Activated CD8-positive, alpha-beta memory T cell treated with anti-CD3 and anti-CD28 coated beads for 24 hours (primary cell): ENCODE data around the gene LRRFIP2.
"Not testable (repeated sequence)": the region's sequence is repeated elsewhere in the genome, so short reads cannot be mapped to it uniquely, and the experiment has no call there.

Source experiments
- DNase-seq: peaks from one replicate; pipeline ENCODE4 v3.0.0-alpha.2; 2020

LRRFIP2 gene

DNA sequence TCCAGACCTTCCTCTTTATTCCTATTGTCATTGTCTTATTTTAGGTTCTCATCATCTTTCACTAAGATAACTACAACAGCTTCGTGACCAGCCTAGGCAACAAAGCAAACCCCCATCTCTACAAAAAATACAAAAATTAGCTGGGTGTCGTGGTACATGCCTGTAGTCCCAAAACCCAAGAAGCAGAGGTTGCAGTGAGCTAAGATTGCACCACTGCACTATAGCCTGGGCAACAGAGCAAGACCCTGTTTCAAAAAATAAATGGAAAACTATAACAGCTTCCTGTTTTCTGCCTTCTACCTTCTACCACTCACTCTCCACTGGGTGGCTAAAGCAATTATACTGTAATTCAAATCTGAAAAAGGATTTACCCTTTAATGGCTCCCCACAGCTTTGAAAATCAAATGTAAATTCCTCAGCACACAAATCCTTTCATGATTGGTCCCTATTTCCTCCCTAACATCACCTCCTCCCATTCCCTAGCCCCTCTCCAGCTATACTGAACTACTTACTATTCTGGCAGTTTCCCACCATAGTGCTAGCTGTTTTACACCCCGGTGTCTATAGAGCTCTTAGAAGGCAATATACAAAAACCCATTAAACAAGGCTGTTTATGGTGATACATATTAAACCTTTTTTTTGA, 33.4 kb downstream of the LRRFIP2 start:
- DNase-seq: no peak

DNA sequence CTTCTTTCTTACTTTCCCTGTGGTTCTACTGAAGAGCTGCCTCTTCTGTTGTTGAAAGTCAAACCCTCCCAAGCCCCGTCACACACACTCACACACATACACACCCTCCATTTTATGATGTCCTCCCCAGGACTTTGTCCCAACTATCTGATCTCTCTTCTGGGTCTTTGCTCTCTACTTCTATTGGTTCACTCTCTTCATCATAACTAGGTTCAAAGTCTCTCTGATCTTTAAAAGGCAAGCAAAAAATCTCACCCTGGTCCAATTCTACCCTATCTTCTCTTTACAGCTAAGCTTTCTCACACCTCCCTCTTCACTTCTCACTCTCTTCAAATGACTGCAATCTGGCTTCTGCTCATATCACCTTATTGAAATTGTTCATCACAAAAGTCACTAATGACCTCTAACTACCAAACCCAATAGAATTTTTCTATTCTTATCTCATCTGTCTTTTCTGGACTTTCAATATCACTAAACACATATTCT, 34.8 kb downstream of the LRRFIP2 start:
- no peak for DNase-seq

DNA sequence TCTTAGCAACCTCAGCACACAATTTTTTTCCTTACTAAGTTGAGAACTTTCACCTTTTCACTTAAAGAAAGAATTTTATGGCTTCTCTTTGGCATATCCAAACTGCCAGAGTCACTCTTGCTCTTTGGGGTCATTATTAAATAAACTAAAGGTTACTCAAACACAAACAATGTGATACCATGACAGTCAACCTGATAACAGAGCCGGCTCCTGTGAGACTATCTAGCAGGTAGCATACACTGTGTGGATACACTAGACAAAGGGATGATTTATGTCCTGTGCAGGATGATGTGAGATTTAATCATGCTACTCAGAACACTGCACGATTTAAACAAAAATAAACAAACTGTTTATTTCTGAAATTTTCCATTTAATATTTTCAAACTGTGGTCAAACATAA, 35.6 kb downstream of the LRRFIP2 start:
- DNase-seq: no peak

DNA sequence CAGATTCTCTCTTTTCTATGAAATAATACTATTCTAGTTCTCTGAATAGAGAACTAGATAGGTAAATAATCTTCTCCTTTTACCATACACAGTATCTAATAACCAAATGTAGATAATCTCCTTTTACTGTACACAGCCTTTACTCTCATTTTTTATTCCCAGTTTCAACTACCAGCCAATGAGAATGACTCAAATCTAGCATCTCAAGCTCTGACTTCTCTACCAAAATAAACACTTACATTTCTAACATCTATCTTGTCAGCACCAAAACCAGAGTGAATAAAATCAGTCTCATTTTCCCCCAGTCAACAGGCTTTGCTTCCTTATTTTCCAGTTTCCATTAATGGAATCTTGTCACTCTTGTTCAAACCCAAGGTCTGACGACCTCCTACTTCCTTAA, 36.9 kb downstream of the LRRFIP2 start:
- DNase-seq: no peak

DNA sequence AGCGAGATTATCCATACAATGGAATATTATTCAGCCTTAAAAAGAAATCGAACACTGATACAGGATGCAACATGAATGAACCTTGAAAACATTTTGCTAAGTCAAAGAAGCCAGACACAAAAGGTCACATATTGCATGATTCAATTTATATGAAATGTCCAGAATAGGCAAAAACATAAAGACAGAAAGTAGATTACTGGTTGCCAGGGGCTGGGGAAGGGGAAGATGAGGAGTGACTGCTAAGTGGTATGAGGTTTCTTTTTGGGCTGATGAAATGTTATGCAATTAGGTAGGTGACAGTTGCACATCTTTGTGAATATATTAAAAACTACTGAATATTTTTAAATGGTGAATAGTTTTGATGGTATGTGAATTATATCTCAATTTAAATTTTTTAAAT, 38.3 kb downstream of the LRRFIP2 start:
- DNase-seq: no peak

DNA sequence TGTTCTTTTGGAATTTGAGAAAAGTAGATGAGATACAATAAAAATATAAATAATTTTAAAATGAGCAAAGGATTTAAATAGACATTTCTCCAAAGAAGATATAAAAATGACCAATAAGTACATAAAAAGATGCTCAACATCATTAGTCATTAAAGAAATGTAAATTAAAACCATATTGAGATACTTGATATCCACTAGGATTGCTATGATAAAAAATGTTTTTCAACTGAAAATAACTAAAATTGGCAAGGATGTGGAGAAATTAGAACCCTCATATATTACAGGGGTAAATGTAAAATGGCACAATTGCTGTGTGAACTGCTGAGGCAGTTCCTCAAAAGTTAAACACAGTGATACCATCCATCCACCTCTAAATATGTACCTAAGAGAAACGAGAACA, 38.8 kb downstream of the LRRFIP2 start:
- DNase-seq: no peak

DNA sequence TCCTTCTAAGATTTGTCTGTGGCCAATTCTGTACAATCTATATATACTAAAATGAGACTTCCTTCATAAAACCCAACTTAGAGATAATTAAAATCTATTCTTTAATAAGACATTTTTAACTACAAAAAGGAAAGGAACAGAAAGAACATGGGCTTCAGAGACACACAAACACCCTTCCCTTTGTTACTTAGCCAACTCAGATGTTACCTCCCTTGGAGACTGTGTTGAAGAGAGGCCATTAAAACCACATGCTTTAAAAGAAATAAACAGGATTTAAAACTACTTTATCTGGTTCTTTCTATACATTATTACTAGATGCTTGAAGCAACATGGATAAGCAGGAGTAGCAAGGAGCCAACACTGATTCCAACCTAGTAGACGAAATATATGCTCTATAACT, 42.0 kb downstream of the LRRFIP2 start:
- no peak for DNase-seq

DNA sequence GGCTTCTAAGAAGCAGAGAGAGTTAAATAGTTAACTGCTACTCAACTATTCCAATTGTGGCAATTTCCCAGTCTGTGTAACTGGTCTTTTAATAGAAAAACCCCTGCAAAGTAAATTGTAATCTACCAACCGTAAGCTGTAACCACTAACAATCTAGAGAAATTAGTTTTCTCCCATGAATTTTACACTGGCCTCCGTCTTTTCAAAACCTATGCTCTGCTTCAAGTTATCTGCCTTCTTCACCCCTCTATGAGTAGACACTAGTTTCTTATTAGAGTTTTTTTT, 42.6 kb downstream of the LRRFIP2 start:
- no peak for DNase-seq

DNA sequence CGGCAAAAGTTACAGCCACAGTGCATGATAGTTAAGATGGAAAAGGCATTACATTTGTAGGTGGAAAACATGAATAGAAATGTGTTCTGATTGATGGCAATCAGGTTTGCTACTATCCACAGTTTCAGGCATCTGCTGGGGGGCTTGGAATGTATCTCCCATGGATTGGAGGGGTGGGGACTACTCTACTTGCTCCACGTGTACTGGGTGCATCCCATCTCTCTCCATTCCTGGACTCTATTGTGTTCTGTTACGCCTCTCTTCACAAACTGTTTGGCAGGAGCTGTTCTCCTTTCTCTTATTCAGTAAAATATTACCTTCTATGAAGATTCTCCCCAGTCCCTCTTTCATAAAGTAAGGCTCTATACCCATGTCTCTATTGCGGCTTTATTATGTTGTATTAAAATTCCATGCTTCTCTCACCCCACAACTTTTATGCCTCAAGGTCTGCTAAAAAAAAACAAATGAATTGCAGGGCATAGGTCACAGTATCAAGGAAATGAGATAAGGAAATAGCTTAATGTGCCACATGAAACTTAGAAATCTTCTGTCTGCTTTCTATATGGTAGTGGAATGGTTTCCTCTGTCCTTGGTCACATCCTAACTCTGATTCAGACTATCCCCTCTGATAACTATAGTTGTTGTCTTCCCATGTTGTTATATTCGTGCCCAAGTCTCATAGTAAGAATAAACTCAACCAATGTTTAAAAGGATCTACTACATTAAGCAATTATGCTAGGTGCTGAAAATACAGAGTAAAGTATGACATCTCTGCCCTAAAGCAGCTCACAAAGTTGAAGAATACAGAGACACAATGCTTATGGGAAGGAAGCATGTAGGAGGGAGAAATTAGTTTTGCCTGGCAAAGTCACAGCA, 43.2 kb downstream of the LRRFIP2 start:
- DNase-seq: no peak

DNA sequence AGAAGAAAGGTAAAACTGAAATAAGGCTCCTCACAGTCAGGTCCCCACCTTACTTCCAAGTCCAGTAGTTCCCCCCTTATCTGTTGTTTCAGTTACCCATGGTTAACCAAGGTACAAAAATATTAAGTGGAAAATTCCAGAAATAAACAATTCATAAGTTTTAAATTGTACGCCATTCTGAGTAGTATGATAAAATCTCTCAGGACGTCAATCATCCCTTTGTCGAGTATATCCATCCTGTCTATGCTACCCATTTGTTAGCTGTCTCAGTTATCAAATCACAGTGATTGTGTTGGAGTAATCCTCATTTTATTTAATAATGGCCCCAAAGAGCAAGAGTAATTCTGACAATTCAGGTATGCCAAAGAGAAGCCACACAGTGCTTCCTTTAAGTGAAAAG, 43.9 kb downstream of the LRRFIP2 start:
- no peak for DNase-seq

DNA sequence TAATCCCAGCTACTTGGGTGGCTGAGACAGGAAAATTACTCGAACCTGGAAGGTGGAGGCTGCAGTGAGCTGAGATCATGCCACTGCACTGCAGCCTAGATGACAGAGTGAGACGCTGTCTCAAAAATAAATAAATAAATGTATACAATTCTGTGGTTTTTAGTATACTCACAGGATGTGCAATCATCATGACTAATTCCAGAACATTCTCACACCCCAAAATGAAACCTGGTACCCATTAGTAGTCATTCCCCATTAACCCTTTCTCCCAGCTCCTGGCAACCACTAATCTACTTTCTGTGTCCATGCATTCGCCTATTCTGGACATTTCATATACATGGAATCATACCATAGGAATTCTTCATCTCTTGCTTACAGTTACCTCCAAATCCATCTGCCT, 44.5 kb downstream of the LRRFIP2 start:
- no peak for DNase-seq

DNA sequence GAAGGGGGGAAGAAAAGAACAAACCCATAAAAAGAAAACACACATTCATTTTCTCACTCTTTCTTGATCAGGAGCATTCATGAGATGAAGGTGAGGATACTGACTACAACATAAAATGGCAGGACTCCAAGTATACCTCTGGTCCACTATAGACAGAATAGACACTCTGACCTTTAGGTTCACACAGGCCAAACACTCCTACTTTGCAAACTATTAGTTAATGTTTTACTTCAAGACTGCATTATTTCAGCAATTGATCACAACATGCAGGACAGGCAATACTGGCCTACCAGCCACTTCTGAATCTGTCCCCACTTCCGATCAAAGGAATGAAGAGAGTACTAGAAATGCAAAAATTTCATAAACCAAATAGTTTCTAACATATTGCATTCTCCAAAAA, 47.0 kb downstream of the LRRFIP2 start:
- no peak for DNase-seq

DNA sequence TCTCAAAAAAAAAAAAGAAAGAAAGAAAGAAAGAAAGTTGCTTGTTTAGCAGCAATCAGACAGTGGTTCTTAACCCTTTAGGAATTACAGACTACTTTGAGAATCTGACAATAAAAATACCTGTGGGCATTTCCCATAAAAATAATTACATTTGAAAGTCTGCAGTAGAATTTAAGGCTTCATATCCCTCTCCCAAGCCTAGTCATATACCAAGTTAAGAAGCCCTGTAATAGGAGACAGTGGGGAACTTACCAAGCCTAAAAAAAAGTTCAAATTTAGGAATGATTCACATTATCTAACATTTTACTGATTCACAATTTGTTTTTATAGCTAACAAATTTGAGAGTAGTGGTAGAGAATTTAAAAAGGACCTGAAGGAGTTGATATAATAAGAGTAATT, 47.5 kb downstream of the LRRFIP2 start:
- DNase-seq: no peak

DNA sequence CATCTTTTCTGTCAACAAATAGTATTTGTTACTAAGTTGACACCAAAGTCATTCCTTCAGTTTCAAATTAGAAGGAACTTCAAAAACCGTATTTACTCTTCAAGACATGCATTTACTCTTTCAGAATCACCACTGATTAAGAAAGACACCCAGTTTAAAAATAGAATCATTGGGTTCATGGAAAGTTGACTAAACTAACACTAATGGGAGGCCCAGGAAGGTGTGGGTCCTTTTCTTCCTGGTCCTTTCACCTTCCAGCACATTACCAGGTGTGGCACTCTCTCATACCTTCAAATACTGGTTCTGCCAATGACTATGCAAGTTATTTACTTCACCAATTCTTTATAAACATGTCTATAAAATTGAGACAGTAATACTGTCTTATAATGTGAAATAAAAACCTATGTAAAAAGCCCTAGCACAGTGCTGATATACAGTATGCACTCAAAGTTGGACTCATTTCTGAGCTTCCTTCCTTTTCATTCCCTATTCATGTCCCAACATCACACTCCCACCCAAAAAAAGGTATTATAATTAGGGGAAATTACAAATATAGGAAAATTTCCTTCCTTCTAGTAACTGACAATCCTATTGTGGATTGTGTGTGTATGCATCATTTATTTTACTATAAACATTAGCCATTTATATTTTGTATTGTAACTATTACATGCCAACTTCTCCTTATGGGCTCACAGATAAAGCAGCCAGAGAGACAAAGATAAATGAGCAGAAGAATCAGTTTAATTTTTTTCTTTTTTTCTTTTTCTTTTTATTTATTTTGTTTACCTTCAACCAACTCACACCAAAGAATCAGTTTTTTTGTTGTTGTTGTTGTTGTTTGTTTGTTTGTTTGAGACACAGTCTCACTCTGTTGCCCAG, 48.9 kb downstream of the LRRFIP2 start:
- DNase-seq: no peak

DNA sequence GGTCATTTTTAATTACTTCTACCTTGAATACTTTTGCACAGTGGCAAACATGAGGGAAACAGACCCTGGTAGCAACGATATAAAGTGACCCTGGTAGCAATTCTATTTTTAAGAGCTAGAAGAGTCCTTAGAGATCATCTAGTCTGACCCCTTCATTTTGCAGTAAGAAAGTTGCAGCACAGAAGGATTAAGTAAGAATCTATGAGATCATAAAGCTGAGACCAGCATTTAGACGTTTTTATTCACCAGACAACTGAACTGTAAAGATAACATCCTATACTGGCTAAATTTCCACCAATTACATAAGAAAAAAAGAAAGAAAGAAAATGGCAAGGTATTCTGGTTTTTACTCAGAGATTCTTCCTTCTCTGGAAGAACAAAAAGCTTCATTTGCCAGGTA, 49.9 kb downstream of the LRRFIP2 start:
- no peak for DNase-seq

DNA sequence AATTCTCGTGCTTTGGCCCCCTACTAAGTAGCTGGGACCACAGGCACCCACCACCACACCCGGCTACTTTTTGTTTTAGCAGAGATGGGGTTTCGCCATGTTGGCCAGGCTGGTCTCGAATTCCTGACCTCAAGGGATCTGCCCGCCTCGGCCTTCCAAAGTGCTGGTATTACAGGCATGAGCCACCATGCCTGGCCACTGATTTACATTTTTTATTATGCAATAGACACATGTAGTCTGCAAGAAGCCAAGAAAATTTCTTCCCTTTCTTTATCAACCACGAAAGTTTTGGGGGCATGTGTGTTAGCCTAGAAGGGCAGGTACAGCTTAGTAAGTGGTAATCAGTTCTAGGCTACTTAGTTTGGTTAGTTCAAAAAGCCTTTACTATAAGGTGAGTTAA, 51.1 kb downstream of the LRRFIP2 start:
- DNase-seq: no peak

DNA sequence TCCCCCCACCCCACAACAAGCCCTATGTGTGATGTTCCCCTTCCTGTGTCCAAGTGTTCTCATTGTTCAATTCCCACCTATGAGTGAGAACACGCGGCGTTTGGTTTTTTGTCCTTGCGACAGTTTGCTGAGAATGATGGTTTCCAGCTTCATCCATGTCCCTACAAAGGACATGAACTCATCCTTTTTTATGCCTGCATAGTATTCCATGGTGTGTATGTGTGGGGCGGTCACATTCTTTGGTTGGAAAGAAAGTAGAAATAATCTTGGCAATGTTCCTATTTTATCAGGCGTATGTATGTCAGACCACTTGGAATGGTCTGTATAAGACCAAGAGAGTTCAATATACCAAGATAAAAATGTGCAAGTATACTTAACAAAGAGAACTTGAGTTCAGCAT, 52.3 kb downstream of the LRRFIP2 start:
- not testable (repeated sequence) for DNase-seq

DNA sequence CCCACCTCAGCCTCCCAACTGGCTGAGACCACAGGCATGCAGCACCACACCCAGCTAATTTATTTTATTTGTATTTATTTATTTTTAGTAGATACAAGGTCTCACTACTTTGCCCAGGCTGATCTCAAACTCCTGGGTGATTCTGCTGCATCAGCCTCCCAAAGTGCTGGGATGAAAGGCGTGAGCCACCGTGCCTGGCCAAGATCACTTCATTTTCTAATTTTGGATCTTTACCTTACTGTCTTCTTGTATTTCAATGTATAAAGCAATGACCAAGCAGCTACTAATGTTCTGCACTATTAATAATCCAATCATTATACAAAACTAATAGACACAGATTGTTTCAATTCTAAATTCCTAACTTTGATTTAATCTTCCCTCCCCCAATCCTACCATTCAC, 56.2 kb downstream of the LRRFIP2 start:
- DNase-seq: no peak

DNA sequence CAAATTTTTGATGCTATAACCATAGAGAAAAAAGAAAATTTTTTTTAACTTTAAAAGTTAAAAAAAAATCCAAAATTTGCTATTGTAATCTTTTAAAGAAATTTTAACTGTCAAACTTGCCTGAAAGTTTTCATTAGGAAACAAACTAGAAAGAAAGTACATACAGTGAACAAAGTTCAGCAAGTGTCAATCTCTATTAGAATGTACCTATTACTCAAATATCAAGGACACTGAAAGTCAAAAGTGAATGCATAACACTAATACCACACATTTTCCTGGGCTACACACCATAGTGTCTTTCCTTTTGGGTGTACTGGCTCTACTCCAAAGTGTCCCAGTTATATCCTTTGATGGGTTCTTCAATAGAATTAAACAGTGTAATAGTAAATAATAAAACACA, 56.8 kb downstream of the LRRFIP2 start:
- no peak for DNase-seq

DNA sequence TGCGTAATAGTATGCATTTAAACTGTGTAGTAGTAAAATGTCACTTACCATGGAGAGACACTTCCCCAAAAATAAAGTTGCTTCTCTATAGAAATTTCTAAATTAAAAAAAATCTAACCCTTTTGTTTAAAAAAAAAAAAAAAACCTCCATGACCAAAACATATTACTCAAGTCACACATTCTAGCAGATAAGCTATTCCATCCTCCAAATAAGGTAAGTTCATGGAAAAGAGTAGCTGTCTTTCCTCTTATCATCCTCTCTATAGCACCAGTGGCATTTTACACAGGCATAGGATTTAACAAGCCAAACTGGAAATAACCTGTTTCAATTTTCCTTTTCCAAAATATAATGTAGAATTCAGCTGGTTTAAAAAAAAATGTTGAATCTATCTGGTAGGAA, 57.4 kb downstream of the LRRFIP2 start:
- no peak for DNase-seq

DNA sequence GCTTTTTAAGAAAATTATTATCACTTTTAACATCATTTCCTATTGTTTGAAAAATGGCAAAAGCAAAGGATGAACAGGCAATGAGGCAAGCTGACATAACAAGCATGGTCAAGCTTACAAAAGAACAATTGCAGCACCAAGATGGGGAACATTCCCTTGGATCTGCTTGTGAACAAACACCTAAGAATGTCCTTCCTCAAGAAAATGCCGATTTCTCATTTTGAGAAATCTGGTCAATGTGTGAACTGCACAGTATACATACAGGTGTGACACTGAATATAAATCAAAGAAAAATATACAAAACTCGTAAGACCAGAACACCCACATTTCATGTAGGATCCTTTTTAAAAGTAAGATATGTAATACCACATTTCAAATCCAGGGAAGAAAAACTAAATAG, 58.9 kb downstream of the LRRFIP2 start:
- no peak for DNase-seq

DNA sequence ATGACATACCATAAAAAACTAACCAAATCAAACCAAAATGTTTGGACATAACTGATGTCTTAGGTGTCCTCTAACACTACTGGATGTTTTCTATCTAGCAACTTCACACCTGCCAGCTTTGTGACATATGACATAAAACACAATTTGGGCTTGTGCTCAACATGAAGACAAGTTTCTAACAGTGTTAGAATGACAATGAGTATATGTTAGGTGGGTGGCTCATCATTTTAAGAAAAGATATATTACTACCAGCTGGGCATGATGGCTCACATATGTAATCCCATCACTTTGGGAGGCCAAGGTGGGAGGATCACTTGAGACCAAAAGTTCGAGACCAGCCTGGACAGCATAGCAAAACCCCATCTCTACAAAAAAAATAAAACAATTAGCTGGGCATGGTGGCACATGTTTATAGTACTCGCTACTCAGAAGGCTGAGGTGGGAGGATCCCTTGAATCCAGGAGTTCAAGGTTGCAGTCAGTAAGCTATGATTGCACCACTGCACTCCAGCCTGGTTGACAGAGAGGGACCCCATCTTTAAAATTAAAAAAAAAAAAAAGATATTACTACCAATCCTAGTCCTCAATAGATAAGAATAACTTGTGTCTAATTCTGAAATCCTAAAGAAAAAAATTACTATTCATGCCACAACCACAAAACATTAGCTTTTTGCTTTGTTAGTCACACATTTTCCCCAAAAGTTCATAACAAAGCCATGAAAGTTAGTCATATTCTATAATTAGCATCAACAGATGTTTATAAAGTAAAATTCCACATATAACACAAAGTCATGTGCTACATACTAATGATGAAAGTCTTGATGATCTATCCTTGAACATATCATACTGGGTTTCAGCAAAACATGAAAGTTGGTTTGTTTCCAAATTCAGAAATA, 59.9 kb downstream of the LRRFIP2 start:
- no peak for DNase-seq

DNA sequence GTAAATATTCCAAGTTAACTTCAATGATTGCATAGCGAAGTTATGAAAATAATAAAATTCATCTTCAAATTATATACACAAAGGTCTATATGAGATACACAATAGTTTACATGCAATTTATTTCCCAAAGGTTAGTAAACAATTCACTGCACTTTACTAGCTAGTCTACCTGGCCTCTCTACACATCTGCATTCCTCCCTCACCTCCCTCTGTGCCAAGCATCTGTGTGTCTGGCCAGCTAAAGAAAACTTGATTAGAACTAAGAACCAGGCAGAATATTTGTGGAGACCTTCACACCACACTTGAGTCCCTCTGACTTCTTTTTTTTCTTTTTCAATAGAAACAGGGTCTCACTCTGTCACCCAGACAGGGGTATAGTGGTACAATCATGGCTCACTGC, 61.4 kb downstream of the LRRFIP2 start:
- no peak for DNase-seq
